Measurements from ENCODE around the gene VBP1. TPM values are rescaled to one million over a fixed set of nuclear protein-coding genes. Genes with fewer than 3 reads are reported as not detected.

Gene VBP1
- polyA plus RNA-seq, 3 donors = 9.4 to 65.9 (median 61.1) TPM

- H3K27me3 ChIP-seq (ENCODE audit: control insufficient read depth in 2 of 2, insufficient read depth in 2 of 2, low read length in 2 of 2) = no peaks in the 10 kb centered on the region
- Mint-ChIP-seq H3K4me1 (peaks cover 20% of the 10 kb centered on the region), H3K4me3 (peak overlapping the region in 1 of 2 donors; percentile 59), H3K9me3 (peaks cover 0 to 2% (median 0%) of the 10 kb centered on the region in 7 donors), H3K27me3 (ENCODE audit: low read depth in 3 of 3) (no peaks in the 10 kb centered on the region), H3K36me3 (peaks cover 19 to 20% of the 10 kb centered on the region in 2 donors), H3K27ac (peak overlapping the region; percentile 76 to 91 (median 85))
- H3K27ac ChIP-seq (ENCODE audit: low read depth in 1 of 2, low read length in 2 of 2) = peak overlapping the region; percentile 28 to 76
- no peaks in the 10 kb centered on the region for H3K79me2 ChIP-seq (ENCODE audit: insufficient read depth, low read length)
- intact Hi-C loops (cut with micrococcal nuclease) = no loop called here
- H3K4me3 ChIP-seq (replicated peaks in 1 of 3; ENCODE audit: low read depth in 2 of 3, low read length in 3 of 3) = peak overlapping the region in 1 of 3 experiments; percentile 35
- TF ChIP-seq CTCF (IDR thresholded peaks at IDR 0.05) = no peak
- H4K20me1 ChIP-seq (ENCODE audit: insufficient read depth, low read length) = no peaks in the 10 kb centered on the region
- DNase-seq = peak; percentile 47 to 74 (median 72)
- H2AFZ ChIP-seq (ENCODE audit: insufficient read depth, low read depth, low read length, poor library complexity, severe bottlenecking) = no peak overlapping the region
- H3K4me2 ChIP-seq (replicated peaks; ENCODE audit: extremely low read depth, low read length, poor library complexity, severe bottlenecking) = peak overlapping the region; percentile 27
- WGBS (ENCODE audit: insufficient coverage) = 40% methylated on average over 4 of the region's 5 CpGs
- H3K9me3 ChIP-seq (replicated peaks in 1 of 2; ENCODE audit: control insufficient read depth in 1 of 2, insufficient read depth in 1 of 2, low read length in 2 of 2) = no peaks in the 10 kb centered on the region
- peaks cover 15 to 22% of the 10 kb centered on the region in 2 donors for H3K4me1 ChIP-seq (ENCODE audit: control insufficient read depth in 1 of 2, insufficient read depth in 2 of 2, low read length in 2 of 2)
- no peak overlapping the region for H3K9ac ChIP-seq (ENCODE audit: insufficient read depth, low read length, poor library complexity, severe bottlenecking)
- peaks cover 10 to 21% of the 10 kb centered on the region in 2 donors for H3K36me3 ChIP-seq (replicated peaks in 1 of 2; ENCODE audit: control insufficient read depth in 1 of 2, insufficient read depth in 2 of 2, low read length in 2 of 2)
Measured at GRCh38 chrX:155242300-155242699, 26.0 kb downstream of the VBP1 start.

DNA sequence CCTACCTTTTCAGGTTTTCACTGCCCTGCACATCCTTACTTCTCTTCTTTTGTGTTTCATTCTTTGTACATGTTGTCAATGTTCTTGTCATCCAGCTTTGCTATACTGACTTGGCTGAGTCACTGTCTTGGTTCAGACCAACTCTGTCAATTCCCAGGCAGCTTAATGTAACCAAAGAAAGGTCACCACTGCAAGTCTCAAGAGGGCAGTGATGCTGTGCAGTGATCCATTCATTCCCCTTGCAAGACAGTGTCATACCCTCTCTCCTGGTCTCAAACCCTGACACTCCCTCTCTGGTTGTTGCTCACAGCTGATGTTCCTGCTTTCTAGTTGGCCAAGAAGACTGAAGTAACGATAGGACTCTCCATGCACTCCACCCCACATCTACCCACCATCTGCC is 30.5 kb downstream of the VBP1 start:
- Histone ChIP-seq H3K9me3 (replicated peaks in 1 of 2; ENCODE audit: control insufficient read depth in 1 of 2, insufficient read depth in 1 of 2, low read length in 2 of 2) (no peaks in the 10 kb centered on the region), H3K4me2 (replicated peaks; ENCODE audit: extremely low read depth, low read length, poor library complexity, severe bottlenecking) (no peak overlapping the region), H2AFZ (ENCODE audit: insufficient read depth, low read depth, low read length, poor library complexity, severe bottlenecking) (no peak overlapping the region), H4K20me1 (ENCODE audit: insufficient read depth, low read length) (no peaks in the 10 kb centered on the region), H3K4me1 (ENCODE audit: control insufficient read depth in 1 of 2, insufficient read depth in 2 of 2, low read length in 2 of 2) (peaks cover 13 to 20% of the 10 kb centered on the region in 2 donors), H3K36me3 (replicated peaks in 1 of 2; ENCODE audit: control insufficient read depth in 1 of 2, insufficient read depth in 2 of 2, low read length in 2 of 2) (no peaks in the 10 kb centered on the region), H3K27me3 (ENCODE audit: control insufficient read depth in 2 of 2, insufficient read depth in 2 of 2, low read length in 2 of 2) (no peaks in the 10 kb centered on the region), H3K9ac (ENCODE audit: insufficient read depth, low read length, poor library complexity, severe bottlenecking) (no peak overlapping the region), H3K79me2 (ENCODE audit: insufficient read depth, low read length) (no peaks in the 10 kb centered on the region), H3K4me3 (replicated peaks in 1 of 3; ENCODE audit: low read depth in 2 of 3, low read length in 3 of 3) (no peak overlapping the region), H3K27ac (ENCODE audit: low read depth in 1 of 2, low read length in 2 of 2) (no peak overlapping the region)
- DNase-seq = no peak
- no CpG with 5 or more reads among the region's 1 CpG for WGBS (ENCODE audit: insufficient coverage)
- intact Hi-C loops (cut with micrococcal nuclease) = no loop called here
- H3K9me3 Mint-ChIP-seq = peaks cover 0 to 2% (median 0%) of the 10 kb centered on the region in 7 donors
- no peaks in the 10 kb centered on the region for H3K27me3 Mint-ChIP-seq (ENCODE audit: low read depth in 3 of 3)
- H3K4me1 Mint-ChIP-seq = peaks cover 17% of the 10 kb centered on the region
- H3K27ac Mint-ChIP-seq = no peak overlapping the region
- no peak for TF ChIP-seq CTCF (IDR thresholded peaks at IDR 0.05)
- no peak overlapping the region for H3K4me3 Mint-ChIP-seq
- no peaks in the 10 kb centered on the region for H3K36me3 Mint-ChIP-seq
